ENCODE data around the gene CCDC152.

GRCh38 chr5:42825422-42826148 lies 69.0 kb downstream of the CCDC152 start:
- TF ChIP-seq GATA2 (IDR thresholded peaks at IDR 0.05; ENCODE audit: low read depth, low read length) (no peak), GATA3 (IDR thresholded peaks at IDR 0.05; ENCODE audit: low read depth, low read length) (no peak)

Measured in SH-SY5Y (cell line).